ENCODE data around the gene SOAT2. TPM values are rescaled to one million over a fixed set of nuclear protein-coding genes. Genes with fewer than 3 reads are reported as not detected.

SOAT2 gene
- total RNA-seq, 2 donors from 2014 or later: not detected

GRCh38 chr12:53067074-53067992, 36.0 kb upstream of the SOAT2 start:
- Histone ChIP-seq H3K27ac (peak overlapping the region in 1 of 2 donors; percentile 80), H3K4me3 (no peak overlapping the region), H3K36me3 (peaks cover 48% of the 10 kb centered on the region), H3K9me3 (no peaks in the 10 kb centered on the region), H3K4me1 (peaks cover 0 to 84% of the 10 kb centered on the region in 2 donors), H3K27me3 (no peaks in the 10 kb centered on the region)
- TF ChIP-seq, protein P1, sequence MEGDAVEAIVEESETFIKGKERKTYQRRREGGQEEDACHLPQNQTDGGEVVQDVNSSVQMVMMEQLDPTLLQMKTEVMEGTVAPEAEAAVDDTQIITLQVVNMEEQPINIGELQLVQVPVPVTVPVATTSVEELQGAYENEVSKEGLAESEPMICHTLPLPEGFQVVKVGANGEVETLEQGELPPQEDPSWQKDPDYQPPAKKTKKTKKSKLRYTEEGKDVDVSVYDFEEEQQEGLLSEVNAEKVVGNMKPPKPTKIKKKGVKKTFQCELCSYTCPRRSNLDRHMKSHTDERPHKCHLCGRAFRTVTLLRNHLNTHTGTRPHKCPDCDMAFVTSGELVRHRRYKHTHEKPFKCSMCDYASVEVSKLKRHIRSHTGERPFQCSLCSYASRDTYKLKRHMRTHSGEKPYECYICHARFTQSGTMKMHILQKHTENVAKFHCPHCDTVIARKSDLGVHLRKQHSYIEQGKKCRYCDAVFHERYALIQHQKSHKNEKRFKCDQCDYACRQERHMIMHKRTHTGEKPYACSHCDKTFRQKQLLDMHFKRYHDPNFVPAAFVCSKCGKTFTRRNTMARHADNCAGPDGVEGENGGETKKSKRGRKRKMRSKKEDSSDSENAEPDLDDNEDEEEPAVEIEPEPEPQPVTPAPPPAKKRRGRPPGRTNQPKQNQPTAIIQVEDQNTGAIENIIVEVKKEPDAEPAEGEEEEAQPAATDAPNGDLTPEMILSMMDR (IDR thresholded peaks at IDR 0.05): no peak
- no peak for DNase-seq (ENCODE audit: low spot score)

- TF ChIP-seq, protein P1 (IDR thresholded peaks at IDR 0.05): no peak
- Histone ChIP-seq H3K27ac (peak overlapping the region; percentile 66 to 70), H3K9me3 (no peaks in the 10 kb centered on the region), H3K4me3 (no peak overlapping the region), H3K27me3 (no peaks in the 10 kb centered on the region), H3K4me1 (peaks cover 0 to 84% of the 10 kb centered on the region in 2 donors), H3K36me3 (peaks cover 40% of the 10 kb centered on the region)
- DNase-seq (ENCODE audit: low spot score): no peak
Observed at GRCh38 chr12:53067993-53068770, 35.1 kb upstream of the SOAT2 start.

- peak; percentile 69 for DNase-seq (ENCODE audit: low spot score)
- no peak overlapping the region for H3K4me3 ChIP-seq
- H3K27ac ChIP-seq: peak overlapping the region; percentile 66 to 70
- TF ChIP-seq, protein P1 (IDR thresholded peaks at IDR 0.05): no peak
- H3K27me3 ChIP-seq: no peaks in the 10 kb centered on the region
- H3K36me3 ChIP-seq: peaks cover 34% of the 10 kb centered on the region
- H3K9me3 ChIP-seq: no peaks in the 10 kb centered on the region
- H3K4me1 ChIP-seq: peaks cover 0 to 82% of the 10 kb centered on the region in 2 donors
Observed at GRCh38 chr12:53068811-53069585, 34.3 kb upstream of the SOAT2 start.

DNA sequence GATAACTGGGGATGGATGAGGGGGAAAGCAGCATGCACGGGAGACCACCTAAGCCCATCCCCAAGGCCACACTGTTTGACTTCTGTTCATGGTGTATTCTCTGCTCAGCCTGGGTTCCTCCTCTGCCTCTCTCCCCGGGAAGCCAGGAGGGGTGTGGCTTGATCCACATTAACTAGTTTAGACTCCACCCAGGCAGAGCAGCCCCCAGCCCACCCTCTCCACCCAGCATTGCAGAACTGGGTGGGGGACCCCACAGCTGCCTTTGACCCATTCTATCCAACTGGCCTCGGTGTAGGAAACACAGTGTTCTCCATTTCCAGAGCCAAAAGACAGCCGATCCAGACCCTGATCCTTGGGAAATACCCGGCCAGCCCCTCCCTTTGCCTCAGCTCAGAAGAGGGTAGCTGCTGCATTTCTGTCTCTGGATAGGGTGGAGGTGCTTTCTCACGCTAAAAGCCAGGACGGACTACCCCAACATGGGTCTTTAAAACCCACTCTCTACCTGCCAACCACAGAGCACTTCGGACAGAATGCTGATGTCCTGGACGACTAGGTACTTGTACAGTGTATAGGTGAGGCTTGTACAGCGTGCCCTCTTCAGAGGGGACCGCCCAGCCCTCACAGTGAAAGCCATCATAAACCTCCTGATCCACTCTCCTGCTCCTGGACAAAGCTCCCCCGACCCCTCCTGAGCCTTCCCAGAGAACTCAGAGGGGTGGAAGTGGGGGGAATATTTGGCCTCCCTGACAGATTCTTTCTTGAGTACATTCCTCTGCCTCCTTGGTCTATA, 33.5 kb upstream of the SOAT2 start:
- Histone ChIP-seq H3K4me1 (peaks cover 0 to 81% of the 10 kb centered on the region in 2 donors), H3K27ac (peak overlapping the region; percentile 66 to 70), H3K27me3 (no peaks in the 10 kb centered on the region), H3K9me3 (no peaks in the 10 kb centered on the region), H3K4me3 (no peak overlapping the region), H3K36me3 (peaks cover 34% of the 10 kb centered on the region)
- DNase-seq (ENCODE audit: low spot score): peak; percentile 87
- TF ChIP-seq, protein P1 (IDR thresholded peaks at IDR 0.05): no peak

Measured in right atrium auricular region (tissue), 2 donors.